HG03378 (cell line): ENCODE data around the gene TMF1.

Experiments
- ATAC-seq: cut with Tn5 transposase; IDR thresholded peaks from one replicate; pipeline ENCODE4 v1.9.1; 2021; ENCODE audit warnings: mild to moderate bottlenecking, moderate library complexity; ENCODE audit not compliant: unreplicated experiment

TMF1 gene, protein sequence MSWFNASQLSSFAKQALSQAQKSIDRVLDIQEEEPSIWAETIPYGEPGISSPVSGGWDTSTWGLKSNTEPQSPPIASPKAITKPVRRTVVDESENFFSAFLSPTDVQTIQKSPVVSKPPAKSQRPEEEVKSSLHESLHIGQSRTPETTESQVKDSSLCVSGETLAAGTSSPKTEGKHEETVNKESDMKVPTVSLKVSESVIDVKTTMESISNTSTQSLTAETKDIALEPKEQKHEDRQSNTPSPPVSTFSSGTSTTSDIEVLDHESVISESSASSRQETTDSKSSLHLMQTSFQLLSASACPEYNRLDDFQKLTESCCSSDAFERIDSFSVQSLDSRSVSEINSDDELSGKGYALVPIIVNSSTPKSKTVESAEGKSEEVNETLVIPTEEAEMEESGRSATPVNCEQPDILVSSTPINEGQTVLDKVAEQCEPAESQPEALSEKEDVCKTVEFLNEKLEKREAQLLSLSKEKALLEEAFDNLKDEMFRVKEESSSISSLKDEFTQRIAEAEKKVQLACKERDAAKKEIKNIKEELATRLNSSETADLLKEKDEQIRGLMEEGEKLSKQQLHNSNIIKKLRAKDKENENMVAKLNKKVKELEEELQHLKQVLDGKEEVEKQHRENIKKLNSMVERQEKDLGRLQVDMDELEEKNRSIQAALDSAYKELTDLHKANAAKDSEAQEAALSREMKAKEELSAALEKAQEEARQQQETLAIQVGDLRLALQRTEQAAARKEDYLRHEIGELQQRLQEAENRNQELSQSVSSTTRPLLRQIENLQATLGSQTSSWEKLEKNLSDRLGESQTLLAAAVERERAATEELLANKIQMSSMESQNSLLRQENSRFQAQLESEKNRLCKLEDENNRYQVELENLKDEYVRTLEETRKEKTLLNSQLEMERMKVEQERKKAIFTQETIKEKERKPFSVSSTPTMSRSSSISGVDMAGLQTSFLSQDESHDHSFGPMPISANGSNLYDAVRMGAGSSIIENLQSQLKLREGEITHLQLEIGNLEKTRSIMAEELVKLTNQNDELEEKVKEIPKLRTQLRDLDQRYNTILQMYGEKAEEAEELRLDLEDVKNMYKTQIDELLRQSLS

DNA sequence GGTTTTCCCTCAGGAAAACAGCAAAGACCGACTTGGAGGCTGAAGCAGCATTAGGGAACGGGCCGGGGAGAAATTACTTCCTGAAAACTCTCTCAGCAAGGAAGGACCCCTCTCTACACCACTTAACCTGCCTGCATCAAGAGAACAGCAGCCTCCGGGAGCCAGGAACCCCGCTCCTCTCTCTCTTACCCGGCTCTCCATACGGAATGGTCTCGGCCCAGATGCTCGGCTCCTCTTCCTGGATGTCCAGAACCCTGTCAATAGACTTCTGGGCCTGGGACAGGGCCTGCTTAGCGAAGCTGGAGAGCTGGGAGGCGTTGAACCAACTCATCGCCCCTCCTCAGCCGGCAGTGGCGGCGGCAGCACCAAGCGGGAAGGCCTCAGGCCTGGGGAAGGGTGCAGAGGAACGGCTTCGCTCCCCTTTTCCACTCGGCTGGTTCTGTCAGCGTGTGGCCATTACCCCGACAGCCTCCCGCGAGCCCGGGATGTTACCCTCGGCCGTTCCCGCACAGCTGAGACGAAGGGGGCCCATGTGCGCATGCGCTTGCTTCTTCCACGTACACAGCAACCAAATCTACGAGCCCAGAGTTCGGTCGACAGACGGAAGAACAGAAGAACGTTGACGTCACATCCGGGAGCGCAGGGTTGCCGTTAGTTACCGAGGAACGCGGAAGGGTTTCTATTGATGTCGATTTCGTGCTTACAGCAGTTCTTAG lies at the start of gene TMF1:
TMF1 (minus strand) TSS at position 578 of the 716 bp plus-strand sequence; CDS start at position 331, 247 bp downstream.
- peak; percentile 98 for ATAC-seq

DNA sequence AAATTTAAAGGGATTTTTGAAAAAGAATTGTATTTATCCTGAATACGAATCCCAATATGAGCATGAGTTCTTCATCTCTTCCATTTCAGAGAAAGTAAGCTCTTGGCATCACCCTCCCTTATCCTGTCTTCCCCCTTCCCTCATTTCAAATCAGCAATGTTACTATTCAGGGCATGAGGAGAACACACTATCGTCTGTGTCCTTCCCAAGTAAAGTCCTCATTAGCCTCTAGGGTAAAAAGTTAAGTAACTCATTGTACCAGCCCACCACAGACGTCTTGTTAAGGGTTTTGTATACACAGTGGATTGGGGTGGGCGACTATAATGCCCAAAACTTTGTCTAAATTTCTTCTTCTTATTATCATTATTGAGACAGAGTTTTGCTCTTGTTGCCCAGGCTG lies 47.4 kb upstream of the TMF1 start:
- ATAC-seq, result no peak

DNA sequence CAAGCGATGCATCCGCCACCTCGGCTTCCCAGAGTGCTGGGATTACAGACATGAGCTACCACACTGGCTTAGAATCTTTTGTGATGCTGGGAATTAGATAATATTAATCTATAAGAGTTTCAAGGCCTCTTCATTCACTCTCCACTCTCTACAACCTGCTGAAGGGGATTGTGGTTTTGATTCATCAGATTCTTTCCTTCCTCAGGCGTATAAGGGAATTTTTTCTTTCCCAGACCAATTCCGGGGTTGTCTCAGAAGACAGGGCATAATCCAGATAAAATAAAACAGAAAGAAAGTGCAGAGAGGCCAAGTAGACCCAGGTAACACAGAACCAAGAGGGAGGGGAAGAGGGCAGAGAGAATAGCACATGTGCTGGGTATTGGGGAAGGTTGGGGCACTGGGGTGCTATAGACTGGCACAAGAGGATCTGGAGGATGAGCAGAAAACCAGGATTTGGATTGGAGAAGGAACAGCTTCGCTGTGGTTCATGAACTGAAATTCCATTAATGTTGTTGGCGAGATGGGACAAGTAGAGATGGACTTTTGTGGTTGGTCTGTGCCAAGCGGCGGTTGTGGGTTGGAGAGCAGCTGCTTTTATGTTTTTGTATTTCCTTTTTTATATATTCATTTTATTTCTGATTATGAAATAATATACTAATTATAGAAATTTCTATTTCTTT lies 45.4 kb upstream of the TMF1 start:
- no peak for ATAC-seq

DNA sequence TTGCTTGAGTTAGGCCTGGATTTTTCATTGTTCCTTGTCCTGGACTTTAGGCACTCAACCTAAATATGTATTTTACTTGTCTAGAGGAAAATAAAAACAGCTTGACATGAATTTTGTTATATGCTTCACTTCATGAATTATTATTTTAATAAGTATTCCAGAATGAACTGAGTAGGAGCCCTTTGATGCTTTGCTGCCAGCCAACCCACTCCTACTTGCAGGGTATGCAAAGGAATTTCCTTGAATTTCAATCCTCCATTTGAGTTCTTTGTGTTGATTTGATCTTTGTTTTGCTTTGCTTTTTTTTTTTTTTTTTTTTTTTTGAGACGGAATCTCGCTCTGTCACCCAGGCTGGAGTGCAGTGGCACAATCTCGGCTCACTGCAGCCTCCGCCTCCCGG lies 44.2 kb upstream of the TMF1 start:
- no peak for ATAC-seq

DNA sequence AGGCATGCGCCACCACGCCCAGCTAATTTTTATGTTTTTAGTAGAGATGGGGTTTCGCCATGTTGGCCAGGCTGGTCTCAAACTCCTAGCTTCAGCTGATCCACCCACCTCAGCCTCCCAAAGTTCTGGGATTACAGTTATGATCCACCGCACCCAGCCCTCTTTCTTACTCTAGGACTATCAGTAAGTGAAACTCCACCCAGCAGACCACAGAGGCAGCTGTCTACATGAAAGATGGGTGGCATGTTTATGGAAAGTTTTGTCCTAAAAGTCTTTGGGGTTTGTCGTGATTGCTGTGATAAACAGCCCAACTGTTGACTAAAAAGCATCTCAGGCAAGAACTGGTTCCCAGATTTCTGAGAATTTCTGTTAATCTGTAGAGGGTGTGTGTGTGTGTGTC lies 43.5 kb upstream of the TMF1 start:
- ATAC-seq, result no peak

DNA sequence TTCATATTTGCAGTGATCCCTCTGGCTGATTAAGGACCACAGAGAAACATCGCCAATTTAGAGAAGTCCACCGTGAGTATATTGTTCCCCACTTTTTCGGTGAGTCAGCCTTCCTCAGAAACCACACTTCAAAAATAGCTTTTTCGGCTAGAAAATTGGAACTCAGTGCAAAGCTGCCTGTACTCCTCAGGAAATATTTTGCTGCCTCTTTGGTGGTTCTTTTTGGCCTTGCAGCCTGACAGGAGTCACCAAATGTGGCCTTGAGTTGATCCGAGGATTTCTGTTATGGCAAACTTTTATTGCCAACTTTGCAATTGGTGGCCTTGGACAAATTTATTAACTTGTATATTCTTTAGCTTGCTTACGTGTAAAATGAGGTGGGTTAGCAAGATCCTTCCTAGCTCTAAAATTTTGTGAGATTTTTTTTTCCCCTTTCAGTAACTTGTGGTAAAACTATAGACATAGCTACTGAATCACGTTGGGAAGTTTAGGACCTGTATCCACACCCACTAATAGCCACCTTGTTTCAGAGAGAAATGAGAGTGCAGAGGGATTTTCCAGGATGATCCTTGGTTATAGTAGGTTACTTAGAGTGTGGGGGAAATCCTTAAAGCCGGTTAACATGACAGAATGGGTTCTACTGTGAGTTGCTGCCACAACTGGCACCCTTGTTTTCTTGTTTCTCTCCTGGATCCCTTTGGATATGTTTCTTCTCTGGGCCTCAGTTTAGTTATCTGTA lies 42.5 kb upstream of the TMF1 start:
- ATAC-seq, result no peak

DNA sequence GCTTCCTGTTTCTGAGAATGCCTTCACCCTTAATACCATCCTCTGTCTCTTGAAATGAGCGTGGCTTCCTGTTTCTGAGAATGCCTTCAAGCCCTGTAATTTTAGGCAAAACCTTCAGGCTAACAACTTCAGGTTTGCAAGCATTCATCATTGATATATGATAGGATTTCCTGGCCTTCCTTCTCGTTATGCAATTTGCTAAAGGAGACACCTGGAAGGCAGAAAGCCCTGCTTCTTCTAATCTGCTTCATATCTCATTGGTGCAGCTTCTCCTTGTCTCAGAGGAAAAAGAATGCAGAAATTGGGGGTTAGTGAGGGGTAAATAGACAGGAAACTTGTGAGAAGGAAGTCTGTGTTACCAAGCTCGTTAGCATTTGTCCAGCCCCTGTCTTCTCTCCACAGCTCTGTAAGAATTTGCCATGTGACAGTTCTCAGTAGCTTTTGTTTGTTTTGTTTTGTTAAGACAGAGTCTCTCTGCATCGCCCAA lies 39.9 kb upstream of the TMF1 start:
- ATAC-seq, result peak; percentile 78

DNA sequence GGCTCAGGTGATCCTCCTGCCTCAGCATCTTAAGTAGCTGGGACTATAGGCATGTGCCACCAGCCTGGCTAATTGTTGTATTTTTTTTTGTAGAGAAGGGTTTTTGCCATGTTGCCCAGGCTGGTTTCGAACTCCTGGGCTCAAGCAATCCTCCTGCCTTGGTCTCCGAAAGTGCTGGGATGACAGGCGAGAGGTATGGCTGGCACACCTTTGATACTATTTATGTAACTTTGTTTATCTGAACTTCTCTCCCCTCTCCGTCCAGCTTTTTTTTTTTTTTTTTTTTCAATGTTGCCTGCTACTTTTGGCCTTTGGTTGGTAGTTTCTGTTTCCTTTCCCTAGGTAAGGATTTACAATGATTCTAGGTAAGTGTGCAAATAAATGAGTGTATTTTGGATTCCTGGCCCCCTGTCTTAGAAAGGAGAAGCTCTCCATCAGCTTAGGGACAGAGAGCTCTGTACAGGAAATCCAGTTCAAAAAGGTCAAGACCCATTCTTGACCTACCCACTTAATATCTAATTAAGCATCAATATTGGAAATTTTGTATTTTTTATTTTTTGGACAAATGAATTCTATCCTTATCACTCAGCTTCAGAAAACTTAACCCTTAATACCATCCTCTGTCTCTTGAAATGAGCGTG lies 39.4 kb upstream of the TMF1 start:
- no peak for ATAC-seq

DNA sequence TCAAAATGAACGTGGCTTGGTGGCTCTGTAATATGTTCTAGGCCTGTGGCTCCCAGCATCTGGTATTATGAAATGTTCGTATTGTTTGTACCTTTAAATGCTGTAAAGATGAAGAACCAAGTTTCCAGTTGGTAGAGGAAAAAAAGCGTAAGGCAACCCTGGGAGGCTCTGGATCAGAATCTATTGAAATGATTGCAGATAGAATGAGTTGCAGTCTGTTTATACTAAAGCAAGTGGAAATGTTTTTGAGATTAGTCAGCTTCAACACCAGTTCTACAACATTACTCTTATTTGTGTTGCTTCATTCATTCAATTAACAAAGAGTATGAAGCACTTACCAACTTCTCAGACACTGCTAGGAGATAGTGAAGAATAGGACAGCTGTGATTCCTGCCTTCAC lies 37.9 kb upstream of the TMF1 start:
- ATAC-seq, result no peak

DNA sequence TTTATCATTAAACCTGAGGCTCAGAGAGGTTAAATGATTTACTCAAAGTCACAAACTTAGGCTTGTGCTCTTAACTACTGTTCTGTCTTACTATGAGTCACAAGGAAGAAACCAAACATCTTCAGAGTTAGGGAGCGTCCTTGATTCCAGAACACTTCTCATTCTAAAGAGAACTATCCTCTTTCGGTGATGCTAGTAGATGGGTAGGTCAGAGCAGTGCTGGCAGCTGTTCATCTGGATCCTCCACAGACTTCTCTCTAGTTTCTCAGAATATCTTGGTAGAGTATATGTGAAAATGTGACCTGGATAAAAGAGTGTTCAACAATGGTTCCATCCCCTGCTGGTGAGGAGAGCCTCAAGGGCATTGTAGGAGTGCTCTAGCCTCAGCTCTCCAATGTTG lies 35.9 kb upstream of the TMF1 start:
- peak; percentile 34 for ATAC-seq

DNA sequence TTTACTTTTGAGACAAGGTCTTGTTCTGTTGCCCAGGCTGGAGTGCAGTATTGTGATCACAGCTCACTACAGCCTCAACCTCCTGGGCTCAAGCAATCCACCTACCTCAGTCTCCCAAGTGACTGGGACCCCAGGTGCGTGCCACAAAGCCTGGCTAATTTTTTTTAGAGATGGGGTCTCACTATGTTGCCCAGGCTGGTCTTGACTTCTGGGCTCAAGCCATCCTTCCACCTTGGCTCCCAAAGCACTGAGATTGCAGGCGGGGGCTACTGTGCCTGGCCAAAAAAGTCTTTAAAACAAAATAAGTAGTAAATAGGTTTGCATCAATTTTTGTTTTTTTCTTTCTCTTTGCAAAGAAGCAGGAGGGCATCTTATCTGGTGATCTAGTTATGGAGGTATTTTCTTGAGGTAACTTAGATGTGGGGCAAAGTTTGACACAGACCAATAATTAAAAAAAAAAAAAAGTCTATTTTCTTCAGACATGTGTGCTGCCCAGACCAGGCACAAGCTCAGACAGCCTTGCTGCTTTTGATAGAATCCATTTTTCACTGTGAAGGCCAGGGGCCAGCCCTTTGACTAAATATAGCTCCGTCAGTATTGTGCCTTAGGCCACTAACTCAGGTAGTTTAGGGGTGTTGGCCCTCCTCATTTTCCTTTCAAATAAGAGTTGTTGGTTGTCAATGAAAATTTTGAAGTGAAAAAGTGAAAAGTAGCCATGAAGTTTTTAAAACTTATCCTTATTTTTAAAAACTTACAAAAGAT lies 35.1 kb upstream of the TMF1 start:
- no peak for ATAC-seq

DNA sequence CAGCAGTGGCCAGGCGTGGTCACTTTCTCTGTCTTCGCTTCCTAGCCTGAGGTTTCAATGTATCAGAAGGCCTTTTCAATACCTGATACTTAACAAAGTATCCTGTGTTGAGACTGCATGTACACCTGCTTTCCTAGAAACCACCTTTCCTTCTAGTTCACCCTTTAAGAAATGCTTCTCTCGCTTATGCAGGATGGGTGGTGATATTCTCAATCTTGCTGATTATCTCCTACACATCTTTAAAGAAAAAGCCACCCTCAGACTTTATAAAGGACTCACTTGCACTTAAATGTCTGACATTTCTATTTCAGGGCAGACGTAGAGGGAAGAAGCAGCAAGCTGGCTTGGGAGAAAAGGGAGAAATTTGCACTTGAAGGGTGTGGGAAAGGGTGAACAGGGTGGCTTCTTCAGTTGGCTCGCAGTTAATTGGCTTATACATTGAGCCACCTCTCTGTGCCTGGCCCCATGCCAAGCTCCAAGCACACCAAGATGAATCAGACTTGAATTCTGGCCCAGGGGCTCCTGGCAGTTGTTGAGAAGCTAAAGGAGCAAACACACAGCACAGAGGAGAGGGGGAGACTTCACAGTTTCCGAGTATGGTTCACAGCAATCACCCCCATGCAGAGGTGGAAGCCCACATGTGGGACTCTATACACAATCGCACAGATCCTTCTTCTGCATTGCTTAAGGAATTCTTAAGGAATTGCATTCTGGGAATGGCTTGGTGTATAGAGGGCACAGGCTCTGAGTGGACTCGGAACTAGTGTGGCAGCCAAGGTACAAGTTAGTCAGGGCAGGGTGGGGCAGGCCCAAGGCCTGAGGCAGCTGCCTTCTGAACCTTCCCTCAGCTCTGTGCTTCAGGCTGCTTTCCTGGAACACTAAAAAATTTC lies 33.9 kb upstream of the TMF1 start:
- ATAC-seq, result no peak

DNA sequence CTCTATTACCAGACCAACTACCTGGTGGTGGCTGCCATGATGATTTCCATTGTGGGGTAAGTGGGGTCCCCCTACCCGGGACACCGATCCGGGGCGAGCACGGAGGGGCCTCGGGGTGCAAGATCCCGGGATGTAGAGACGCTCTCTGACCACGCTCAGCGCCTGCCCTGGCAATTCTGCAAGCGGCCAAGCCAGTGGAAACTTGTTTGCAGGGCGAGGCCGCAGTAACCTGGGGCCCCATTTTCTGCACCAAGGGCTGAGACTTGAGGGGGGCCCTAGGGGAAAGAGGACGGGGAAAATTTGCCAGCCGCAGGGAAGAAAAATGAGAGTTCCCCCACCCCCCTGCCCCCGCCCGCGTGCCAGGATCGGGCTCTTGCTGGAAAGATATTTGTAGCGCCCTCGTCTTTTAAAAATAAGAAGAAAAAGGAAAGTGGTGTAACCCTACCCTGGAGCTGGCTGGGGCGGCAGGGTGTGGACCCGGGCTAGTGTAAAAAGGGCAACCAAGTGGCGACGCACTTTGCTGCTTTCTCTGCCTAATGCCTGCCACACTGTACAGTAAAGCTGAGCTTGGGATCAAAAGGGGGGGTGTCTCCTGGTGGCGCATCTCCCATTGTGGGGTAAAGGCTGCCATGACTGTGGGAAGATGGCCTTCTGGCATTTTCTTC lies 33.2 kb upstream of the TMF1 start:
- ATAC-seq, result no peak

DNA sequence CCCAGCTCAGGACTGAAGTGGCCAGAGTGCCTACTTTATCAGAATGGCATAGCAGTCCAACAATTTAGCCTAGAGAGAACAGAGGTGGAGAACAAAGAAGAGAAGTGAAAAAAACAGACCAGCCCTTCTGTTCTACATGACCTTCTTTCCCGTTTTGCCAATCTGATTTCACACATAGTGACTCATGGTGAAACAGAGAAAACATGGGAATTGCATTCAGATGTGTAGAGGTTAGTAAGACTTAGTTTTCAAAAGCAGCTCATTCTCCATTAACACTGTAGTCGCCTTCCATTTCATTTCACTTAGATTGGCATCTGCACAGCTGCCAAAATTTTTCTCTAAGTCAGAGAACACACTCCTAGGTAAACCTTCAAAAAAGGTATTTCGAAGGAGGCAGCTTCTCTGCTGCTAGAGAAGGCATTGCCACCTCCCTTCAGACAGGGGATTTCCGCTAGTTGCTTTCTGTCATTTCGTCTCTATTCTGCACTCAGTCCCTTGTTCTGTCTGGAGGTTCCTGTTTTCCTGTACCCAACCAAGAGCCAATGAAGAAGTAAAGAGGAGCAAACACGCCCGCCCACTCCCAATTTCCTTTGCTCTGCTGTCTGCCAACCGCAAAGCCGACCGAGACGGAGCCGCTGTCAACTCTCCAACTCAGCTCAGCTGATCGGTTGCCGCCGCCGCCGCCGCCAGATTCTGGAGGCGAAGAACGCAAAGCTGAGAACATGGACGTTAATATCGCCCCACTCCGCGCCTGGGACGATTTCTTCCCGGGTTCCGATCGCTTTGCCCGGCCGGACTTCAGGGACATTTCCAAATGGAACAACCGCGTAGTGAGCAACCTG lies 32.4 kb upstream of the TMF1 start, which contains the start of gene ARL6IP5:
ARL6IP5 (plus strand) TSS at position 612 of the 842 bp plus-strand sequence; CDS start at position 723, 111 bp downstream.
- peak; percentile 55 for ATAC-seq

DNA sequence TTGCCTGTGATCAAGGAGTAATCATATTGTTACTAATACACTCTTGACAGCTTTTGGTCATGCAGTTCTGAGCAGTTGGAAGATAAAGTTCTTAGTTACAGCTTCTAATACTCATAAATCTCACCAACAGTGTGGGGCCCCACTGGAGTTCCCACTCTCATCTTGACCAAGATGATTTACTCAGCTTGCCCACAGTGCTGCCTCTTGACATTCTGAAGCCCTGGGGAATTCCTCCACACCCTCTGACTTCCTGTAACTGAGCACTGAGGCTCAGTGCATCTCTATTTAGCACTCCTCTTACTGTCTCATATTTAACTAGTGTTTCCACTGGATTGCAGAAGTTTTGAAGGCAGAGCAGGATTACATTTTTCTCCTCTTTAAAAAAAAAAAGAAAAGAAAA lies 30.7 kb upstream of the TMF1 start:
- ATAC-seq, result peak; percentile 77

DNA sequence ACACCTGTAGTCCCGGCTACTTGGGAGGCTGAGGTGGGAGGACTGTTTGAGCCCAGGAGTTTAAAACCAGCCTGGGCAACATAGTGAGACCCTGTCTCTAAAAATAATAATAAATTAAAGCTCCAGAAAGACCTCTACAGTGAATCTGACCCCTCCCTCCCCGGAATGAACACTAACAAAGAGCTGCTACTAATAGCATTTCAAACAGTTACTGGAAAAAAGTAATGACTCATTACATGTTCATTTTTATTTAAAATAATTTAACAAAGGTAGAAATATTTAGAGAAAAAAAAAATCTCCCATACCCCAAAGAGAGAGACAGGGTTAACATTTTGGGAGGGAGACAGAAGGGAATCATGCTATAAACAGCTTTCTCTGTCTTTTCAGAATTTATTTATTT lies 30.2 kb upstream of the TMF1 start:
- no peak for ATAC-seq
